ENCODE data around the gene MMP25.

The MMP25 gene

GRCh38 chr16:3004781-3005284, 41.5 kb upstream of the MMP25 start:
- TF ChIP-seq ZFX (IDR thresholded peaks at IDR 0.05; ENCODE audit: borderline replicate concordance) = no peak
- TF ChIP-seq, protein P1, sequence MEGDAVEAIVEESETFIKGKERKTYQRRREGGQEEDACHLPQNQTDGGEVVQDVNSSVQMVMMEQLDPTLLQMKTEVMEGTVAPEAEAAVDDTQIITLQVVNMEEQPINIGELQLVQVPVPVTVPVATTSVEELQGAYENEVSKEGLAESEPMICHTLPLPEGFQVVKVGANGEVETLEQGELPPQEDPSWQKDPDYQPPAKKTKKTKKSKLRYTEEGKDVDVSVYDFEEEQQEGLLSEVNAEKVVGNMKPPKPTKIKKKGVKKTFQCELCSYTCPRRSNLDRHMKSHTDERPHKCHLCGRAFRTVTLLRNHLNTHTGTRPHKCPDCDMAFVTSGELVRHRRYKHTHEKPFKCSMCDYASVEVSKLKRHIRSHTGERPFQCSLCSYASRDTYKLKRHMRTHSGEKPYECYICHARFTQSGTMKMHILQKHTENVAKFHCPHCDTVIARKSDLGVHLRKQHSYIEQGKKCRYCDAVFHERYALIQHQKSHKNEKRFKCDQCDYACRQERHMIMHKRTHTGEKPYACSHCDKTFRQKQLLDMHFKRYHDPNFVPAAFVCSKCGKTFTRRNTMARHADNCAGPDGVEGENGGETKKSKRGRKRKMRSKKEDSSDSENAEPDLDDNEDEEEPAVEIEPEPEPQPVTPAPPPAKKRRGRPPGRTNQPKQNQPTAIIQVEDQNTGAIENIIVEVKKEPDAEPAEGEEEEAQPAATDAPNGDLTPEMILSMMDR (IDR thresholded peaks at IDR 0.05) = no peak
- H3K27ac ChIP-seq = peak overlapping the region; percentile 56

DNA sequence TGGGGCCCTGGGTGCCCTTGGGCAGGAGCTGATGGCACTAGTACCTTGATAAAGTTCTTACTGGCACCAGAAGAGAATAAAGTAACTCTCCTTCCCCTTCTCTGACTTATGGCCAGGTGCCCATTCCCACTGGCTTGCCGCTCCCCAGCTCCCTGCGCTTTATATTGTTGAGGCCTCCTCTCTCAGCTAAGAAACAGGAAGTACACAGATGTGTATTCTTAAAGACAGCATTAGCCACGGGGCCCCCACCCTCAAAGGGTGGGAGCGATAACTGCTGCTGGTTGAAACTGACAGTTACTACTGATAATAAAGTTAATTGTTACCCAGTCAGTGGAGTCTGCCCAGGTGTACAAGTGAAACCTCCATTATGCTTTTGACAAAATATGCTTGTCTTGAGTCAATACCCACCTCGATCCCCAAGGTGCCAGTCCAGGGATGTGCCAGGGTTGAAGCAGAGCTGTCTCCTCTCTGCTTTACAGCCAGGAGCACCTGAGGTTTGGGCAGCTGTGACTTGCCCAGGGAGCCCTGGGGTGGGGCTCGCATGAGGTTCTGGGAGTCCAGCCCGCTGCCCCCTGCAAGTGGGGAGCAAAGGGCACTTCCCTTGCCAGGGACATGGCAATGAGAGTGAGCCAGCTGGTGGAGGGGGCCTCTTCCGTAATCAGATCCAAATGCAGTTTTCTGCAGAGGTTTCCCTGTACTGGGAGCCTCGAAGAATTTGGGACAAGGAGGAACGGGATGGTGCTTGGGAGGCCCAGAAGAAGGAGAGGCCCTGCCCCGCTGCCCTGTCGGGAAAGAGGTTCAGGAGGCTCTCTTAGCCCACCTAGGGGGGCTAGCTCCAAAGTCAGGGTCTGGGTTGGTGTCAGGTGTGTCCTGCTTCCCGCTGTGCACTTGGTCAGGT, 39.1 kb upstream of the MMP25 start:
- no peak for TF ChIP-seq ZFX (IDR thresholded peaks at IDR 0.05; ENCODE audit: borderline replicate concordance)
- TF ChIP-seq, protein P1 (IDR thresholded peaks at IDR 0.05) = no peak
- no peak overlapping the region for H3K27ac ChIP-seq

GRCh38 chr16:3007957-3008689, 38.2 kb upstream of the MMP25 start:
- TF ChIP-seq, protein P1 (IDR thresholded peaks at IDR 0.05) = no peak
- TF ChIP-seq ZFX (IDR thresholded peaks at IDR 0.05; ENCODE audit: borderline replicate concordance) = no peak
- H3K27ac ChIP-seq = no peak overlapping the region

- TF ChIP-seq, protein P1 (IDR thresholded peaks at IDR 0.05) = no peak
- no peak for TF ChIP-seq ZFX (IDR thresholded peaks at IDR 0.05; ENCODE audit: borderline replicate concordance)
- H3K27ac ChIP-seq = no peak overlapping the region
Measured at GRCh38 chr16:3008690-3009037, 37.7 kb upstream of the MMP25 start.

DNA sequence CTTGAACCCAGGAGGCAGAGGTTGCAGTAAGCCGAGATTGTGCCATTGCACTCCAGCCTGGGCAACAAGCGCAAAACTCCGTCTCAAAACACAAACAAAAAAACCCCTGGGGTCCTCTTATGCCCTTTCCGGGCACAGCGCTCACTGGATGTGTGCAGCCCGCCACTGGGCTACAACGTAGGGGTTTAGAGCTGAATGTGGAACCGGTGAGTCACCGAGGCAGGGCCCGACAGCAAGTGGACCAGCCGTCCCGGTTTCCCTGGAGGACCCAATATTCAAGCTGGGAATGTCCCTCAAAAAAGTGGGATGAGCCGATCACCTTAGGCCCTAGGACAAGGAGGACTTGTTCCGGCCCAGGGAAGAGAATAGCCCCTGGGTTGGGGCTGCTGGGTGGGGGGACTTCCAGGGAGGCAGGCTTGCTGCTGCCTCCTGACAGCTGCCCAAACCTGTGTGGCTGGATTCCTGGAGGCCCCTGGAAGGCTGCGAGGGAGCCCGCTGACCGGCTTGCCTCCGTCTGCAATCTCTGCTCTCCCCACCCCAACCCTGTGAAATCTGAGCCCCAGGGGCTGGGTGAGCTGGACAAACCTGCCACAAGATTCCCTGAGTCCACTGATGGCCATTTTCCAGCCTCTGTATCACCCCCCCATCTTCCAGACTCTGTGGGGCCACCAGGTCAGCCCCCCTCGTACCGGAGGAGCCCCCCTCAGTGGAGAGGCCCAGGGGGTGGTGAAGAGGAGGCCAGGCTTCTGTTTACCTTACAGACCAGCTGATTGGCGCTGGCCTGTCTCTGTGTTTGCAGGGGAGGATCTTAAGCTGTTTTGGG, 36.6 kb upstream of the MMP25 start:
- TF ChIP-seq, protein P1 (IDR thresholded peaks at IDR 0.05) = no peak
- no peak for TF ChIP-seq ZFX (IDR thresholded peaks at IDR 0.05; ENCODE audit: borderline replicate concordance)

GRCh38 chr16:3010510-3010909, 35.9 kb upstream of the MMP25 start:
- TF ChIP-seq ZFX (IDR thresholded peaks at IDR 0.05; ENCODE audit: borderline replicate concordance) = no peak
- TF ChIP-seq, protein P1 (IDR thresholded peaks at IDR 0.05) = no peak

More for the DNA sequence above, 36.6 kb upstream of the MMP25 start:
- no peak overlapping the region for H3K27ac ChIP-seq

More at GRCh38 chr16:3010510-3010909, 35.9 kb upstream of the MMP25 start:
- H3K27ac ChIP-seq = no peak overlapping the region

Data from 22Rv1 (cell line).